COLO829 (cell line): ENCODE data around the gene RALGPS1.

Experiments used
- DNase-seq: peaks from one replicate; pipeline ENCODE4 v3.0.0; 2012; ENCODE audit warnings: low spot score

RALGPS1 gene

GRCh38 chr9:127078988-127079387 is 164.4 kb downstream of the RALGPS1 start:
- no peak for DNase-seq

- DNase-seq: no peak
Observed at GRCh38 chr9:127079446-127080140, 165.0 kb downstream of the RALGPS1 start.

- no peak for DNase-seq
Observed at GRCh38 chr9:127081250-127082185, 166.9 kb downstream of the RALGPS1 start.

GRCh38 chr9:127083138-127083980 is 168.8 kb downstream of the RALGPS1 start:
- no peak for DNase-seq

GRCh38 chr9:127084076-127085039 is 169.8 kb downstream of the RALGPS1 start:
- DNase-seq: no peak

- DNase-seq: no peak
Observed at GRCh38 chr9:127085186-127085585, 170.6 kb downstream of the RALGPS1 start.

GRCh38 chr9:127086771-127087170 is 172.2 kb downstream of the RALGPS1 start:
- no peak for DNase-seq

GRCh38 chr9:127087411-127087810 is 172.8 kb downstream of the RALGPS1 start:
- DNase-seq: no peak

GRCh38 chr9:127087836-127088235 is 173.3 kb downstream of the RALGPS1 start:
- DNase-seq: no peak

GRCh38 chr9:127088724-127089615 is 174.4 kb downstream of the RALGPS1 start:
- DNase-seq: no peak

- DNase-seq: no peak
Observed at GRCh38 chr9:127089631-127090081, 175.1 kb downstream of the RALGPS1 start.

GRCh38 chr9:127090341-127090985 is 175.9 kb downstream of the RALGPS1 start:
- DNase-seq: peak; percentile 34

- DNase-seq: no peak
Observed at GRCh38 chr9:127091526-127091925, 176.9 kb downstream of the RALGPS1 start.

- DNase-seq: no peak
Observed at GRCh38 chr9:127092041-127092608, 177.5 kb downstream of the RALGPS1 start.

GRCh38 chr9:127093319-127094020 is 178.9 kb downstream of the RALGPS1 start:
- DNase-seq: no peak

- no peak for DNase-seq
Observed at GRCh38 chr9:127095411-127095810, 180.8 kb downstream of the RALGPS1 start.

- DNase-seq: no peak
Observed at GRCh38 chr9:127096208-127096607, 181.6 kb downstream of the RALGPS1 start.

GRCh38 chr9:127097683-127098082 is 183.1 kb downstream of the RALGPS1 start:
- DNase-seq: no peak
